GM23338 (cell line): ENCODE measurements around the gene CSKMT. TPM values are rescaled to one million over a fixed set of nuclear protein-coding genes. Genes with fewer than 3 reads are reported as not detected.

Source experiments
- ATAC-seq: fragments of 200-7000 bp; cut with Tn5 transposase; 3 replicates; pipeline ENCODE4 v1.9.1; 2020
- DNase-seq: peaks from one replicate; pipeline ENCODE4 v3.0.0-alpha.2; 2015; ENCODE audit warnings: low spot score
- H2AFZ ChIP-seq: fragments of 200-600 bp; sonication (generic); 2 replicates; pipeline ENCODE4 v1.8.0; 2016; ENCODE audit warnings: antibody characterized with exemption, mild to moderate bottlenecking, moderate library complexity
- H3F3A ChIP-seq: fragments of 200-600 bp; sonication (generic); replicated peaks from 2 replicates; pipeline ENCODE4 v1.8.0; 2017; ENCODE audit warnings: antibody characterized with exemption, mixed run types, low read depth
- H3K27ac ChIP-seq: fragments of 200-600 bp; sonication (generic); 2 replicates; pipeline ENCODE4 v1.6.1; 2016; ENCODE audit warnings: low read depth
- H3K27me3 ChIP-seq: fragments of 200-600 bp; sonication (generic); 2 replicates; pipeline ENCODE4 v1.8.0; 2016; ENCODE audit warnings: mild to moderate bottlenecking, mixed run types, moderate library complexity; ENCODE audit not compliant: insufficient read depth
- H3K36me3 ChIP-seq: fragments of 200-600 bp; sonication (generic); 2 replicates; pipeline ENCODE4 v1.8.0; 2016; ENCODE audit warnings: mild to moderate bottlenecking; ENCODE audit not compliant: insufficient read depth
- H3K4me1 ChIP-seq: fragments of 200-600 bp; sonication (generic); 2 replicates; pipeline ENCODE4 v1.8.0; 2016; ENCODE audit warnings: mild to moderate bottlenecking, moderate library complexity; ENCODE audit not compliant: insufficient read depth
- H3K4me2 ChIP-seq: fragments of 200-600 bp; sonication (generic); 2 replicates; pipeline ENCODE4 v1.7.1; 2017; ENCODE audit warnings: mixed run types
- H3K4me3 ChIP-seq: fragments of 200-600 bp; sonication (generic); 2 replicates; pipeline ENCODE4 v1.6.1; 2016; ENCODE audit warnings: mixed run types
- H3K79me2 ChIP-seq: fragments of 200-600 bp; sonication (generic); replicated peaks from 2 replicates; pipeline ENCODE4 v1.8.0; 2017; ENCODE audit warnings: mild to moderate bottlenecking; ENCODE audit not compliant: insufficient read depth
- H3K9me2 ChIP-seq: fragments of 200-600 bp; sonication (generic); 2 replicates; pipeline ENCODE4 v1.8.0; 2017; ENCODE audit not compliant: insufficient read depth
- H4K20me1 ChIP-seq: fragments of 200-600 bp; sonication (generic); replicated peaks from 2 replicates; pipeline ENCODE4 v1.8.0; 2017; ENCODE audit warnings: mild to moderate bottlenecking; ENCODE audit not compliant: insufficient read depth
- H3K27ac Mint-ChIP-seq: 2 replicates; pipeline ENCODE4 v1.8.0; 2020; ENCODE audit warnings: inconsistent platforms, mild to moderate bottlenecking, moderate library complexity, mixed read lengths
- H3K27me3 Mint-ChIP-seq: 3 replicates; pipeline ENCODE4 v1.8.0; 2022; ENCODE audit warnings: low read depth, mild to moderate bottlenecking, moderate library complexity, mixed read lengths, inconsistent platforms; ENCODE audit not compliant: insufficient read depth, poor library complexity
- H3K36me3 Mint-ChIP-seq: 3 replicates; pipeline ENCODE4 v1.8.0; 2021; ENCODE audit warnings: low read depth, mild to moderate bottlenecking, inconsistent platforms, moderate library complexity, mixed read lengths
- H3K4me1 Mint-ChIP-seq: 3 replicates; pipeline ENCODE4 v1.8.0; 2020; ENCODE audit warnings: mild to moderate bottlenecking, inconsistent platforms, mixed read lengths
- H3K4me3 Mint-ChIP-seq: 3 replicates; pipeline ENCODE4 v1.8.0; 2021; ENCODE audit warnings: moderate library complexity, mild to moderate bottlenecking, inconsistent platforms, mixed read lengths
- H3K9me3 Mint-ChIP-seq: 3 replicates; pipeline ENCODE4 v1.8.0; 2020; ENCODE audit warnings: moderate library complexity, mild to moderate bottlenecking, inconsistent platforms, mixed read lengths
- CREB1 ChIP-seq: fragments of 250-450 bp; sonication (Bioruptor Pico); IDR thresholded peaks from 2 replicates; pipeline ENCODE4 v1.5.0; 2020; ENCODE audit warnings: low read depth, mild to moderate bottlenecking, moderate library complexity
- CTCF ChIP-seq, 2 experiments: fragments of 200-600 bp in 1 of 2; sonication (generic) in 1 of 2; conservative IDR thresholded peaks; 2 replicates each; pipeline versions ENCODE4 v1.5.1 to v1.6.1; 2016 to 2017; ENCODE audit warnings: antibody characterized with exemption in 2 of 2, low read depth in 2 of 2, mild to moderate bottlenecking in 2 of 2, moderate library complexity in 1 of 2
- ETS1 ChIP-seq: IDR thresholded peaks from 2 replicates; pipeline ENCODE4 v1.6.1; 2016; ENCODE audit warnings: antibody characterized with exemption
- EZH2 ChIP-seq: fragments of 200-600 bp; sonication (generic); IDR thresholded peaks from one replicate; pipeline ENCODE4 v1.8.0; 2017; ENCODE audit warnings: antibody characterized with exemption, mild to moderate bottlenecking, low read depth; ENCODE audit not compliant: unreplicated experiment
- EZH2phosphoT487 ChIP-seq: fragments of 200-600 bp; sonication (generic); IDR thresholded peaks from one replicate; pipeline ENCODE4 v1.8.1; 2018; ENCODE audit warnings: antibody characterized with exemption; ENCODE audit not compliant: unreplicated experiment
- JUNB ChIP-seq: IDR thresholded peaks from one replicate; pipeline ENCODE4 v1.6.1; 2016; ENCODE audit warnings: antibody characterized with exemption; ENCODE audit not compliant: unreplicated experiment
- NANOG ChIP-seq: IDR thresholded peaks from 2 replicates; pipeline ENCODE4 v1.6.1; 2016; ENCODE audit warnings: antibody characterized with exemption, borderline replicate concordance
- POLR2AphosphoS5 ChIP-seq: IDR thresholded peaks from 2 replicates; pipeline ENCODE4 v1.6.1; 2016; ENCODE audit warnings: antibody characterized with exemption, low read depth
- REST ChIP-seq: IDR thresholded peaks from one replicate; pipeline ENCODE4 v1.6.1; 2018; ENCODE audit warnings: antibody characterized with exemption; ENCODE audit not compliant: unreplicated experiment
- STAT1 ChIP-seq: IDR thresholded peaks from one replicate; pipeline ENCODE4 v1.6.1; 2016; ENCODE audit warnings: antibody characterized with exemption; ENCODE audit not compliant: unreplicated experiment
- ZNF114 ChIP-seq: fragments of 250-450 bp; sonication (Bioruptor Pico); IDR thresholded peaks from 2 replicates; pipeline ENCODE4 v1.5.0; 2020; ENCODE audit warnings: mild to moderate bottlenecking, moderate library complexity
- ZNF331 ChIP-seq: fragments of 250-450 bp; sonication (Bioruptor Pico); IDR thresholded peaks from 2 replicates; pipeline ENCODE4 v1.5.0; 2020; ENCODE audit warnings: low read depth, mild to moderate bottlenecking, moderate library complexity
- polyA plus RNA-seq: library from polyadenylated mRNA; unstranded; fragments of >200 nt; fragmentation: Nextera tagmentation; extraction: Ambion mirVana; gene quantifications from 2 replicates; pipeline ENCODE4 v1.2.1, GENCODE V29; 2016
- total RNA-seq: library from RNA; depleted of rRNA; stranded (reverse); fragments of >200 nt; shearing (Covaris generic); gene quantifications from 2 replicates; pipeline ENCODE4 v1.2.3, GENCODE V29; 2014
- TF ChIP-seq, protein P1 (sequence below): fragments of 250-450 bp; sonication (Bioruptor Pico); IDR thresholded peaks from 2 replicates; pipeline ENCODE4 v1.5.0; 2020; ENCODE audit warnings: mild to moderate bottlenecking, moderate library complexity

CSKMT gene
- total and polyA plus RNA-seq, 2 experiments from 2014 or later: 8.0 to 25.6 TPM

DNA sequence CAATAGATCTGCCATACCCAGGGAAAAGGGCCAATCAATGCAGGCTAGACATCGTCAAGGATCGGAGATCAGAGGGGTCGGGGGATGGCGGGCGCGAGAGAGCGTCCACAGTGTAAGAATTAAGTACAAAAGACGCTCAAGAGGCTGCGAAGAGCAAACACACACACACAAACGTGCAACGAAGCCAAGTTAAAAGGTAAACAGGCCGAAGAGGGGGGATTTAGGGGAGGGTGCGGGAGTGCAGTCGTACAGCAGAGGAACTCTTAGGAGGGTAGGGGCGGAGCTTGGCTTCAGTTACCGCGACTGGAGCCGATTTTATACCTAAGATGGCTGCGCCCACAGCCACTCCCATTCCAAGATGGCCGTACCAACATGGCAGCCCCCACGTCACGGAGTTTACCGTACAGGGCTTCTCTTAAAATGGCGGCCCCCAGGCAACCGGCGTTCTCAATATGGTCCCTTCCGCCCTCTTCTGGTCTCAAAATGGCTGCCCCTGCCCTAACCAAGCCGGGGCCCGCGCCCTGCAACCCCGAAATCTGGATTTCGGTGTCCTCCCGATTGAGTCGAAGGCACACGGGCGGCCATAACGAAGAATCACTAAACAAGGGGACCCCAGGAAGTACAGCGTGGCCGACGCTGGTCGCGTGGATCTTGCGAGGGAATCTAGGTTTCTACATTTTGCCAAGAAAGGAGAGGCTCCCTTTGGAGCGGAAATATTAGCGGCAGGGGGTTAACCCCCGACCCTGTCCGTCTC, 44.3 kb downstream of the CSKMT start (continued):
- TF ChIP-seq, protein P1, sequence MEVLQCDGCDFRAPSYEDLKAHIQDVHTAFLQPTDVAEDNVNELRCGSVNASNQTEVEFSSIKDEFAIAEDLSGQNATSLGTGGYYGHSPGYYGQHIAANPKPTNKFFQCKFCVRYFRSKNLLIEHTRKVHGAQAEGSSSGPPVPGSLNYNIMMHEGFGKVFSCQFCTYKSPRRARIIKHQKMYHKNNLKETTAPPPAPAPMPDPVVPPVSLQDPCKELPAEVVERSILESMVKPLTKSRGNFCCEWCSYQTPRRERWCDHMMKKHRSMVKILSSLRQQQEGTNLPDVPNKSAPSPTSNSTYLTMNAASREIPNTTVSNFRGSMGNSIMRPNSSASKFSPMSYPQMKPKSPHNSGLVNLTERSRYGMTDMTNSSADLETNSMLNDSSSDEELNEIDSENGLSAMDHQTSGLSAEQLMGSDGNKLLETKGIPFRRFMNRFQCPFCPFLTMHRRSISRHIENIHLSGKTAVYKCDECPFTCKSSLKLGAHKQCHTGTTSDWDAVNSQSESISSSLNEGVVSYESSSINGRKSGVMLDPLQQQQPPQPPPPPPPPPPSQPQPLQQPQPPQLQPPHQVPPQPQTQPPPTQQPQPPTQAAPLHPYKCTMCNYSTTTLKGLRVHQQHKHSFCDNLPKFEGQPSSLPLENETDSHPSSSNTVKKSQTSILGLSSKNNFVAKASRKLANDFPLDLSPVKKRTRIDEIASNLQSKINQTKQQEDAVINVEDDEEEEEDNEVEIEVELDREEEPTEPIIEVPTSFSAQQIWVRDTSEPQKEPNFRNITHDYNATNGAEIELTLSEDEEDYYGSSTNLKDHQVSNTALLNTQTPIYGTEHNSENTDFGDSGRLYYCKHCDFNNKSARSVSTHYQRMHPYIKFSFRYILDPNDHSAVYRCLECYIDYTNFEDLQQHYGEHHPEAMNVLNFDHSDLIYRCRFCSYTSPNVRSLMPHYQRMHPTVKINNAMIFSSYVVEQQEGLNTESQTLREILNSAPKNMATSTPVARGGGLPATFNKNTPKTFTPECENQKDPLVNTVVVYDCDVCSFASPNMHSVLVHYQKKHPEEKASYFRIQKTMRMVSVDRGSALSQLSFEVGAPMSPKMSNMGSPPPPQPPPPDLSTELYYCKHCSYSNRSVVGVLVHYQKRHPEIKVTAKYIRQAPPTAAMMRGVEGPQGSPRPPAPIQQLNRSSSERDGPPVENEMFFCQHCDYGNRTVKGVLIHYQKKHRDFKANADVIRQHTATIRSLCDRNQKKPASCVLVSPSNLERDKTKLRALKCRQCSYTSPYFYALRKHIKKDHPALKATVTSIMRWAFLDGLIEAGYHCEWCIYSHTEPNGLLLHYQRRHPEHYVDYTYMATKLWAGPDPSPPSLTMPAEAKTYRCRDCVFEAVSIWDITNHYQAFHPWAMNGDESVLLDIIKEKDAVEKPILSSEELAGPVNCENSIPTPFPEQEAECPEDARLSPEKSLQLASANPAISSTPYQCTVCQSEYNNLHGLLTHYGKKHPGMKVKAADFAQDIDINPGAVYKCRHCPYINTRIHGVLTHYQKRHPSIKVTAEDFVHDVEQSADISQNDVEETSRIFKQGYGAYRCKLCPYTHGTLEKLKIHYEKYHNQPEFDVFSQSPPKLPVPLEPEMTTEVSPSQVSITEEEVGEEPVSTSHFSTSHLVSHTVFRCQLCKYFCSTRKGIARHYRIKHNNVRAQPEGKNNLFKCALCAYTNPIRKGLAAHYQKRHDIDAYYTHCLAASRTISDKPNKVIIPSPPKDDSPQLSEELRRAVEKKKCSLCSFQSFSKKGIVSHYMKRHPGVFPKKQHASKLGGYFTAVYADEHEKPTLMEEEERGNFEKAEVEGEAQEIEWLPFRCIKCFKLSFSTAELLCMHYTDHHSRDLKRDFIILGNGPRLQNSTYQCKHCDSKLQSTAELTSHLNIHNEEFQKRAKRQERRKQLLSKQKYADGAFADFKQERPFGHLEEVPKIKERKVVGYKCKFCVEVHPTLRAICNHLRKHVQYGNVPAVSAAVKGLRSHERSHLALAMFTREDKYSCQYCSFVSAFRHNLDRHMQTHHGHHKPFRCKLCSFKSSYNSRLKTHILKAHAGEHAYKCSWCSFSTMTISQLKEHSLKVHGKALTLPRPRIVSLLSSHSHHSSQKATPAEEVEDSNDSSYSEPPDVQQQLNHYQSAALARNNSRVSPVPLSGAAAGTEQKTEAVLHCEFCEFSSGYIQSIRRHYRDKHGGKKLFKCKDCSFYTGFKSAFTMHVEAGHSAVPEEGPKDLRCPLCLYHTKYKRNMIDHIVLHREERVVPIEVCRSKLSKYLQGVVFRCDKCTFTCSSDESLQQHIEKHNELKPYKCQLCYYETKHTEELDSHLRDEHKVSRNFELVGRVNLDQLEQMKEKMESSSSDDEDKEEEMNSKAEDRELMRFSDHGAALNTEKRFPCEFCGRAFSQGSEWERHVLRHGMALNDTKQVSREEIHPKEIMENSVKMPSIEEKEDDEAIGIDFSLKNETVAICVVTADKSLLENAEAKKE (CRISPR knock-in tag): no peak

GRCh38 chr11:62710001-62710345, 44.9 kb downstream of the CSKMT start:
- Histone ChIP-seq H3K4me1 (peaks cover 31% of the 10 kb centered on the region), H3F3A (peaks cover 64% of the 10 kb centered on the region), H3K79me2 (peaks cover 3% of the 10 kb centered on the region), H3K4me2 (peak overlapping the region; percentile 95), H3K4me3 (peak overlapping the region; percentile 82), H4K20me1 (no peaks in the 10 kb centered on the region; the same call in none of the 2 replicates), H3K36me3 (peaks cover 35% of the 10 kb centered on the region), H3K27ac (peak overlapping the region; percentile 100), H3K27me3 (no peaks in the 10 kb centered on the region), H3K9me2 (no peaks in the 10 kb centered on the region), H2AFZ (peak overlapping the region; percentile 74; the same call in 1 of the 2 replicates)
- peak; percentile 0 for ATAC-seq
- Mint-ChIP-seq H3K36me3 (peaks cover 51% of the 10 kb centered on the region), H3K27me3 (peaks cover 26% of the 10 kb centered on the region), H3K27ac (peak overlapping the region; percentile 99), H3K4me3 (peak overlapping the region; percentile 92), H3K9me3 (no peaks in the 10 kb centered on the region), H3K4me1 (peaks cover 56% of the 10 kb centered on the region)
- no peak for DNase-seq
- TF ChIP-seq CTCF (conservative IDR thresholded peaks at IDR 0.05; ENCODE audit: low read depth in 2 of 2) (no peak), EZH2phosphoT487 (no peak), ETS1 (no peak), ZNF331 (no peak), REST (no peak), POLR2AphosphoS5 (no peak), ZNF114 (CRISPR knock-in tag) (no peak), STAT1 (no peak), EZH2 (no peak), CREB1 (CRISPR knock-in tag) (no peak), NANOG (no peak), JUNB (no peak)
